H1 (cell line): ENCODE measurements around the gene NEURL1B. TPM values are rescaled to one million over a fixed set of nuclear protein-coding genes. Genes with fewer than 3 reads are reported as not detected.

ENCODE experiments used
- CTCF ChIA-PET: fragments of 300-600 bp; sonication (Branson Sonifier 250); formaldehyde crosslinking; loops from one replicate; lab custom pipeline; 2021; ENCODE audit not compliant: partially characterized antibody; lab: Charles Lee
- POLR2A ChIA-PET: fragments of 300-600 bp; sonication (Branson Sonifier 250); formaldehyde crosslinking; loops from one replicate; lab custom pipeline; 2021; ENCODE audit warnings: inconsistent platforms; ENCODE audit not compliant: partially characterized antibody; lab: Charles Lee
- DNase-seq, 2 experiments: peaks; one replicate each; pipeline versions ENCODE4 v3.0.0 to v3.0.0-alpha.2; 2010 to 2022; ENCODE audit warnings: low spot score in 2 of 2, low read depth in 1 of 2, mixed read lengths in 1 of 2
- FAIRE-seq: peaks from 2 replicates; lab custom pipeline; 2011; peaks lifted over from hg19 to GRCh38; lab: Jason Lieb, UNC
- H2AFZ ChIP-seq: 2 replicates; pipeline ENCODE4 v1.8.1; 2012; ENCODE audit warnings: low read length, inconsistent platforms
- H2AK5ac ChIP-seq: 2 replicates; pipeline ENCODE4 v1.6.1; 2013; ENCODE audit warnings: low read depth, low read length
- H2BK120ac ChIP-seq: replicated peaks from 2 replicates; pipeline ENCODE3; 2013; ENCODE audit warnings: low read depth, low read length, inconsistent platforms
- H2BK12ac ChIP-seq: 2 replicates; pipeline ENCODE4 v1.6.1; 2013; ENCODE audit warnings: low read depth, low read length
- H2BK15ac ChIP-seq: 2 replicates; pipeline ENCODE4 v1.6.1; 2013; ENCODE audit warnings: low read length
- H2BK20ac ChIP-seq: 2 replicates; pipeline ENCODE4 v1.6.1; 2013; ENCODE audit warnings: low read length
- H2BK5ac ChIP-seq: 2 replicates; pipeline ENCODE4 v1.6.1; 2013; ENCODE audit warnings: low read depth, low read length
- H3K14ac ChIP-seq: 2 replicates; pipeline ENCODE4 v1.6.1; 2013; ENCODE audit warnings: inconsistent platforms; ENCODE audit not compliant: insufficient read length
- H3K18ac ChIP-seq: 2 replicates; pipeline ENCODE4 v1.6.1; 2013; ENCODE audit warnings: low read length; ENCODE audit errors: extremely low read depth
- H3K23ac ChIP-seq: 2 replicates; pipeline ENCODE4 v1.6.1; 2013; ENCODE audit warnings: inconsistent platforms; ENCODE audit not compliant: insufficient read length
- H3K23me2 ChIP-seq: 2 replicates; pipeline ENCODE4 v1.6.1; 2013; ENCODE audit warnings: low read depth, low read length
- H3K27ac ChIP-seq: 2 replicates; pipeline ENCODE4 v1.6.1; 2011; ENCODE audit warnings: low read depth, low read length, inconsistent platforms
- H3K27me3 ChIP-seq, 4 experiments: replicated peaks in 1 of 4; 1 replicate in 1 of 4; 2 replicates in 3 of 4; pipeline versions ENCODE4 v1.6.1 to v1.8.1; 2011 to 2013; ENCODE audit warnings: low read length in 3 of 4, mild to moderate bottlenecking in 3 of 4, inconsistent platforms in 2 of 4, mixed read lengths in 2 of 4, moderate library complexity in 1 of 4; ENCODE audit not compliant: control insufficient read depth in 3 of 4, insufficient read depth in 3 of 4; ENCODE audit errors: extremely low read depth in 1 of 4
- H3K36me3 ChIP-seq, 4 experiments: 2 replicates each; pipeline versions ENCODE4 v1.6.1 to v1.8.1; 2011 to 2013; ENCODE audit warnings: mild to moderate bottlenecking in 4 of 4, low read length in 3 of 4, moderate library complexity in 2 of 4, control low read depth in 1 of 4, inconsistent platforms in 1 of 4; ENCODE audit not compliant: insufficient read depth in 4 of 4, control insufficient read depth in 2 of 4
- H3K4ac ChIP-seq: replicated peaks from 2 replicates; pipeline ENCODE3; 2013; ENCODE audit warnings: low read length, low read depth, mixed read lengths, inconsistent platforms; ENCODE audit not compliant: insufficient read length
- H3K4me1 ChIP-seq, 4 experiments: replicated peaks in 1 of 4; 1 replicate in 1 of 4; 2 replicates in 3 of 4; pipeline versions ENCODE4 v1.6.1 to v1.8.1; 2011 to 2013; ENCODE audit warnings: low read length in 3 of 4, inconsistent platforms in 2 of 4, mixed read lengths in 1 of 4; ENCODE audit not compliant: insufficient read depth in 4 of 4, control insufficient read depth in 3 of 4
- H3K4me2 ChIP-seq, 2 experiments: 2 replicates each; pipeline versions ENCODE4 v1.6.1 to v1.8.1; 2011 to 2013; ENCODE audit warnings: low read depth in 2 of 2, low read length in 2 of 2, control low read depth in 1 of 2, inconsistent platforms in 1 of 2, mild to moderate bottlenecking in 1 of 2; ENCODE audit not compliant: insufficient read depth in 1 of 2
- H3K4me3 ChIP-seq, 4 experiments: fragments of 200-600, 300-600 bp in 1 of 4; sonication (generic), shearing (Covaris generic), sonication (Bioruptor Twin) in 1 of 4; 2 replicates each; pipeline versions ENCODE4 v1.5.1 to v1.8.1; 2011 to 2016; ENCODE audit warnings: low read length in 4 of 4, low read depth in 3 of 4, control low read depth in 2 of 4, inconsistent platforms in 2 of 4, mild to moderate bottlenecking in 2 of 4, mixed read lengths in 1 of 4, moderate library complexity in 1 of 4; ENCODE audit not compliant: insufficient read depth in 2 of 4; ENCODE audit errors: extremely low read depth in 1 of 4
- H3K56ac ChIP-seq: replicated peaks from 2 replicates; pipeline ENCODE3; 2013; ENCODE audit warnings: low read depth, mild to moderate bottlenecking, mixed read lengths, low read length, inconsistent platforms; ENCODE audit not compliant: insufficient read length
- H3K79me1 ChIP-seq: 2 replicates; pipeline ENCODE4 v1.6.1; 2013; ENCODE audit warnings: low read depth, low read length, control low read depth
- H3K79me2 ChIP-seq, 2 experiments: 2 replicates each; pipeline versions ENCODE4 v1.6.1 to v1.8.1; 2012 to 2013; ENCODE audit warnings: low read length in 2 of 2, mild to moderate bottlenecking in 2 of 2, inconsistent platforms in 1 of 2; ENCODE audit not compliant: insufficient read depth in 2 of 2, control insufficient read depth in 1 of 2
- H3K9ac ChIP-seq, 4 experiments: replicated peaks in 1 of 4; 1 replicate in 1 of 4; 2 replicates in 3 of 4; pipeline versions ENCODE4 v1.6.1 to v1.8.1; 2011 to 2013; ENCODE audit warnings: low read depth in 3 of 4, low read length in 3 of 4, control low read depth in 2 of 4, mild to moderate bottlenecking in 2 of 4, moderate library complexity in 2 of 4, inconsistent platforms in 1 of 4; ENCODE audit errors: extremely low read depth in 1 of 4
- H3K9me3 ChIP-seq, 2 experiments: 2 replicates each; pipeline versions ENCODE4 v1.6.1 to v1.8.1; 2012 to 2013; ENCODE audit warnings: mild to moderate bottlenecking in 2 of 2, moderate library complexity in 2 of 2, control low read depth in 1 of 2, inconsistent platforms in 1 of 2, low read depth in 1 of 2, low read length in 1 of 2, mixed read lengths in 1 of 2; ENCODE audit not compliant: insufficient read depth in 2 of 2
- H4K20me1 ChIP-seq, 2 experiments: replicated peaks in 1 of 2; 2 replicates each; pipeline versions ENCODE3 to v1.8.1; 2011 to 2013; ENCODE audit warnings: inconsistent platforms in 2 of 2, low read length in 2 of 2, mild to moderate bottlenecking in 1 of 2; ENCODE audit not compliant: insufficient read depth in 2 of 2, control insufficient read depth in 1 of 2
- H4K5ac ChIP-seq: 2 replicates; pipeline ENCODE4 v1.6.1; 2013; ENCODE audit warnings: low read length, low read depth, mixed read lengths, inconsistent platforms; ENCODE audit not compliant: insufficient read length
- H4K8ac ChIP-seq: 2 replicates; pipeline ENCODE4 v1.8.0; 2013; ENCODE audit warnings: mild to moderate bottlenecking, moderate library complexity, low read length, inconsistent platforms; ENCODE audit not compliant: insufficient read depth; ENCODE audit errors: extremely low read depth
- H4K91ac ChIP-seq: replicated peaks from 2 replicates; pipeline ENCODE3; 2013; ENCODE audit warnings: low read length, mixed read lengths, inconsistent platforms; ENCODE audit not compliant: insufficient read length
- CTCF ChIP-seq, 3 experiments: IDR thresholded peaks; 1 replicate in 2 of 3; 2 replicates in 1 of 3; pipeline versions ENCODE4 v1.5.1 to v1.6.1; 2011; ENCODE audit warnings: low read length in 3 of 3, mild to moderate bottlenecking in 3 of 3, inconsistent platforms in 2 of 3, low read depth in 1 of 3, moderate library complexity in 1 of 3; ENCODE audit not compliant: insufficient read depth in 1 of 3; ENCODE audit errors: control extremely low read depth in 1 of 3
- RAD21 ChIP-seq, 2 experiments: IDR thresholded peaks in 1 of 2; conservative IDR thresholded peaks in 1 of 2; 2 replicates each; pipeline ENCODE4 v1.6.1; 2011; ENCODE audit warnings: low read depth in 2 of 2, low read length in 2 of 2, improper control_type of control experiment in 1 of 2, inconsistent platforms in 1 of 2, mild to moderate bottlenecking in 1 of 2, moderate library complexity in 1 of 2
- SAP30 ChIP-seq: fragments of 300-600 bp; sonication (generic); IDR thresholded peaks from 2 replicates; pipeline ENCODE4 v1.7.1; 2012; ENCODE audit warnings: low read length, moderate library complexity, mild to moderate bottlenecking, inconsistent platforms; ENCODE audit not compliant: insufficient read depth, insufficient replicate concordance
- WGBS, 2 experiments: shearing (Covaris generic) in 1 of 2; methylation state at CpG; one replicate each; pipeline versions ENCODE4 v1.1.6 to v1.1.7; 2013 to 2015; ENCODE audit warnings: low lambda C conversion rate in 2 of 2, mixed read lengths in 2 of 2, inconsistent platforms in 1 of 2, low coverage in 1 of 2, missing lambda C conversion rate in 1 of 2; ENCODE audit not compliant: insufficient replicate concordance in 2 of 2, insufficient coverage in 1 of 2, insufficient read length in 1 of 2; ENCODE audit errors: extremely low coverage in 1 of 2, missing lambda C conversion rate in 1 of 2; 5-methylcytosine and 5-hydroxymethylcytosine counted together
- polyA plus RNA-seq, 7 experiments: library from polyadenylated mRNA; depleted of rRNA in 3 of 7; stranded (reverse) in 5 of 7; unstranded in 2 of 7; fragments of >200 nt in 5 of 7; fragments of 200-250 nt in 2 of 7; gene quantifications; 1 replicate in 5 of 7; 2 replicates in 1 of 7; 4 replicates in 1 of 7; pipeline versions ENCODE4 v1.2.1 to v1.2.3, GENCODE V29; 2011 to 2013; ENCODE audit warnings: missing spikeins in 2 of 7, mixed read lengths in 2 of 7
- total RNA-seq: library from RNA; stranded (reverse); fragmentation: NEBNext Ultra II Directional; extraction: Animal tissue kit (Norgen Biotek cat#: 25700); gene quantifications from 2 replicates; pipeline ENCODE4 v1.2.1, GENCODE V29; 2021
- TF ChIP-seq, protein P1 (sequence below): IDR thresholded peaks from 2 replicates; pipeline ENCODE4 v1.6.1; 2012; ENCODE audit warnings: inconsistent platforms

NEURL1B gene
- total and polyA plus RNA-seq, 2 of the 8 experiments (the other 6 are each of a cell fraction or from before 2014, with no cell fraction given) = 3.3 to 6.1 TPM

- FAIRE-seq = no peak
Observed at GRCh38 chr5:172713113-172713808, 72.2 kb downstream of the NEURL1B start.

More at GRCh38 chr5:172713113-172713808, 72.2 kb downstream of the NEURL1B start:
- Histone ChIP-seq H2BK12ac (0 out of 2 replicates have a peak overlapping the region, but pooled peaks have one; percentile 60), H3K9me3 (no peaks in the 10 kb centered on the region), H2AFZ (no peak overlapping the region), H3K36me3 (no peaks in the 10 kb centered on the region), H3K23me2 (peaks cover under 1% of the 10 kb centered on the region; the same call in 1 of the 2 replicates), H3K4me2 (peak overlapping the region in 1 of 2 experiments; percentile 7; a peak in 1 of 4 replicates), H2BK20ac (no peak overlapping the region), H3K4ac (no peak overlapping the region), H2BK15ac (no peak overlapping the region), H3K4me3 (no peak overlapping the region), H3K79me2 (no peaks in the 10 kb centered on the region), H2AK5ac (no peak overlapping the region), H2BK5ac (no peak overlapping the region), H4K8ac (peak overlapping the region; percentile 29; the same call in 1 of the 2 replicates), H3K23ac (no peak overlapping the region), H3K4me1 (peaks cover 0 to 3% (median 2%) of the 10 kb centered on the region in 4 experiments; a peak in 2 of 7 replicates), H3K79me1 (no peaks in the 10 kb centered on the region), H2BK120ac (no peak overlapping the region), H3K18ac (no peak overlapping the region), H3K56ac (no peak overlapping the region), H4K20me1 (peaks cover 0 to 3% of the 10 kb centered on the region in 2 experiments), H3K9ac (no peak overlapping the region), H4K91ac (no peak overlapping the region), H3K14ac (no peak overlapping the region), H3K27me3 (peaks cover 0 to 11% (median 7%) of the 10 kb centered on the region in 4 experiments; a peak in 4 of 7 replicates), H3K27ac (no peak overlapping the region), H4K5ac (no peak overlapping the region)
- POLR2A ChIA-PET = interaction anchor here (1.1 kb wide), 1 partner anchor 58 kb away, joined by 6 read pairs; the partner anchor contains the start of gene DUSP1
- CTCF ChIA-PET = interaction anchor here (0.6 to 11.7 kb wide), 43 partner anchors 8 to 320 kb away, joined by 3 to 206 read pairs (median 6); partner anchors contain the start of gene DUSP1
- peak in 1 of 2 experiments; percentile 91 for DNase-seq
- TF ChIP-seq RAD21 (IDR thresholded peaks at IDR 0.05 in 1 of 2, conservative IDR thresholded peaks at IDR 0.05 in 1 of 2; ENCODE audit: low read depth in 2 of 2, low read length in 2 of 2) (peak; percentile 87 to 89), CTCF (IDR thresholded peaks at IDR 0.05; ENCODE audit: control extremely low read depth in 1 of 3, insufficient read depth in 1 of 3, low read depth in 1 of 3, low read length in 3 of 3) (peak in 2 of 3 experiments; percentile 81 to 91; a peak in 3 of 4 replicates), SAP30 (no peak)
- TF ChIP-seq, protein P1, sequence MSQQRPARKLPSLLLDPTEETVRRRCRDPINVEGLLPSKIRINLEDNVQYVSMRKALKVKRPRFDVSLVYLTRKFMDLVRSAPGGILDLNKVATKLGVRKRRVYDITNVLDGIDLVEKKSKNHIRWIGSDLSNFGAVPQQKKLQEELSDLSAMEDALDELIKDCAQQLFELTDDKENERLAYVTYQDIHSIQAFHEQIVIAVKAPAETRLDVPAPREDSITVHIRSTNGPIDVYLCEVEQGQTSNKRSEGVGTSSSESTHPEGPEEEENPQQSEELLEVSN = no peak
- WGBS, 2 experiments = 19% methylated on average over 15 of the region's 15 CpGs; no CpG with 5 or more reads in 1 of the 2 experiments
